HCT116 (cell line): Measurements from ENCODE around the gene LIMS2. TPM values are rescaled to one million over a fixed set of nuclear protein-coding genes. Genes with fewer than 3 reads are reported as not detected.

Experiments
- ATAC-seq: fragments of 200-7000 bp; cut with Tn5 transposase; 2 replicates; pipeline ENCODE4 v1.9.1; 2020; ENCODE audit warnings: mild to moderate bottlenecking, moderate library complexity
- BruUV-seq: library from RNA; stranded (reverse); fragments of 400-500 nt; replicated peaks from 2 replicates; lab custom pipeline; 2021; lab: Mats Ljungman, UMichigan
- CTCF ChIA-PET: fragments of 300-600 bp; sonication (Branson Sonifier 250); formaldehyde crosslinking; loops from one replicate; lab custom pipeline; 2021; ENCODE audit warnings: antibody characterized with exemption; lab: Charles Lee
- POLR2A ChIA-PET: fragments of 300-600, 350-600 bp; sonication (Branson Sonifier 250); formaldehyde crosslinking; loops from one replicate; lab custom pipeline; 2021; ENCODE audit warnings: antibody characterized with exemption; lab: Charles Lee
- RAD21 ChIA-PET, 2 experiments: fragments of 300-600 bp; sonication (Branson Sonifier 250); formaldehyde crosslinking; loops; one replicate each; lab custom pipeline; 2023; ENCODE audit warnings: low total read pairs in 2 of 2; ENCODE audit not compliant: uncharacterized antibody in 2 of 2, unreplicated experiment in 2 of 2, low non-redundant PET in 1 of 2; lab: Charles Lee
- DNase-seq: peaks from one replicate; pipeline ENCODE4 v3.0.0-alpha.2; 2010; ENCODE audit warnings: low read depth, low spot score
- H2AFZ ChIP-seq: fragments of 200-600 bp; shearing (Covaris generic), sonication (generic); 2 replicates; pipeline ENCODE4 v1.6.1; 2017; ENCODE audit warnings: low read depth, mixed run types, mixed read lengths, antibody characterized with exemption, low read length; ENCODE audit not compliant: poor library complexity, severe bottlenecking
- H3K27ac ChIP-seq: 2 replicates; pipeline ENCODE4 v1.5.1; 2012; ENCODE audit warnings: low read depth, low read length
- H3K27me3 ChIP-seq: fragments of 200-600 bp; sonication (generic); 2 replicates; pipeline ENCODE4 v1.6.1; 2016; ENCODE audit warnings: mixed run types, low read length, mixed read lengths; ENCODE audit not compliant: insufficient read depth
- H3K36me3 ChIP-seq, 2 experiments: fragments of 200-500 bp in 1 of 2; fragments of 200-600 bp in 1 of 2; sonication (Bioruptor generic) in 1 of 2; sonication (generic) in 1 of 2; 2 replicates each; pipeline versions ENCODE4 v1.5.1 to v1.6.1; 2014 to 2016; ENCODE audit warnings: low read length in 2 of 2, inconsistent platforms in 1 of 2, mixed read lengths in 1 of 2, mixed run types in 1 of 2; ENCODE audit not compliant: insufficient read depth in 2 of 2, control insufficient read depth in 1 of 2
- H3K4me1 ChIP-seq, 2 experiments: fragments of 200-600 bp in 1 of 2; sonication (generic) in 1 of 2; 2 replicates each; pipeline versions ENCODE4 v1.5.1 to v1.6.1; 2012 to 2017; ENCODE audit warnings: low read length in 2 of 2, inconsistent platforms in 1 of 2, mild to moderate bottlenecking in 1 of 2, mixed read lengths in 1 of 2, mixed run types in 1 of 2, moderate library complexity in 1 of 2; ENCODE audit not compliant: insufficient read depth in 2 of 2, control insufficient read depth in 1 of 2
- H3K4me2 ChIP-seq: fragments of 200-600 bp; sonication (generic); 2 replicates; pipeline ENCODE4 v1.6.1; 2017; ENCODE audit warnings: mixed run types, low read length, mixed read lengths
- H3K4me3 ChIP-seq, 2 experiments: fragments of 200-600 bp in 1 of 2; sonication (generic) in 1 of 2; replicated peaks in 1 of 2; 2 replicates each; pipeline ENCODE4 v1.5.1; 2011 to 2016; ENCODE audit warnings: low read length in 2 of 2, control low read depth in 1 of 2, low read depth in 1 of 2, mild to moderate bottlenecking in 1 of 2, mixed read lengths in 1 of 2, mixed run types in 1 of 2
- H3K79me2 ChIP-seq: fragments of 200-600 bp; sonication (generic); 2 replicates; pipeline ENCODE4 v1.6.1; 2017; ENCODE audit warnings: mild to moderate bottlenecking, mixed run types, low read length, moderate library complexity, mixed read lengths; ENCODE audit not compliant: insufficient read depth
- H3K9ac ChIP-seq: fragments of 200-600 bp; sonication (generic); 2 replicates; pipeline ENCODE4 v1.6.1; 2016; ENCODE audit warnings: low read length, mixed read lengths
- H3K9me2 ChIP-seq: fragments of 200-600 bp; sonication (generic), shearing (Covaris generic); 2 replicates; pipeline ENCODE4 v1.6.1; 2017; ENCODE audit warnings: mixed run types, mild to moderate bottlenecking, moderate library complexity; ENCODE audit not compliant: insufficient read depth
- H3K9me3 ChIP-seq, 2 experiments: fragments of 200-500 bp in 1 of 2; fragments of 200-600 bp in 1 of 2; sonication (Bioruptor generic) in 1 of 2; sonication (generic) in 1 of 2; 2 replicates each; pipeline ENCODE4 v1.6.1; 2014 to 2017; ENCODE audit warnings: low read length in 2 of 2, mixed read lengths in 2 of 2, inconsistent platforms in 1 of 2, low read depth in 1 of 2, mild to moderate bottlenecking in 1 of 2, mixed run types in 1 of 2, moderate library complexity in 1 of 2; ENCODE audit not compliant: control insufficient read depth in 1 of 2, insufficient read depth in 1 of 2
- H4K20me1 ChIP-seq: fragments of 200-600 bp; sonication (generic), shearing (Covaris generic); 2 replicates; pipeline ENCODE4 v1.6.1; 2017; ENCODE audit warnings: mixed run types, mild to moderate bottlenecking, moderate library complexity; ENCODE audit not compliant: insufficient read depth
- CBX3 ChIP-seq: IDR thresholded peaks from 2 replicates; pipeline ENCODE4 v1.6.1; 2012; ENCODE audit warnings: low read depth
- CEBPB ChIP-seq: IDR thresholded peaks from 2 replicates; pipeline ENCODE4 v1.6.1; 2012; ENCODE audit warnings: low read depth
- EGR1 ChIP-seq: IDR thresholded peaks from 2 replicates; pipeline ENCODE4 v1.6.1; 2012; ENCODE audit warnings: low read depth
- ELF1 ChIP-seq: IDR thresholded peaks from 2 replicates; pipeline ENCODE4 v1.6.1; 2012; ENCODE audit warnings: low read depth, borderline replicate concordance
- EZH2 ChIP-seq: fragments of 200-600 bp; sonication (generic); IDR thresholded peaks from 2 replicates; pipeline ENCODE4 v1.6.1; 2017; ENCODE audit warnings: antibody characterized with exemption, mixed run types
- EZH2phosphoT487 ChIP-seq: fragments of 200-600 bp; IDR thresholded peaks from 2 replicates; pipeline ENCODE4 v1.6.1; 2018; ENCODE audit warnings: antibody characterized with exemption, borderline replicate concordance
- JUND ChIP-seq: IDR thresholded peaks from 2 replicates; pipeline ENCODE4 v1.6.1; 2012
- POLR2A ChIP-seq: IDR thresholded peaks from 2 replicates; pipeline ENCODE4 v1.7.0; 2011; ENCODE audit warnings: borderline replicate concordance; ENCODE audit not compliant: insufficient read depth, insufficient read length; ENCODE audit errors: extremely low read depth
- RAD21 ChIP-seq: IDR thresholded peaks from 2 replicates; pipeline ENCODE4 v1.6.1; 2012; ENCODE audit warnings: low read depth, mild to moderate bottlenecking
- SRF ChIP-seq: IDR thresholded peaks from 2 replicates; pipeline ENCODE4 v1.6.1; 2012; ENCODE audit warnings: low read depth
- YY1 ChIP-seq: IDR thresholded peaks from 2 replicates; pipeline ENCODE4 v1.6.1; 2011; ENCODE audit warnings: low read length, low read depth, moderate library complexity, mild to moderate bottlenecking; ENCODE audit not compliant: insufficient replicate concordance; ENCODE audit errors: extremely low read depth
- ZFX ChIP-seq: fragments of 450-650 bp; IDR thresholded peaks from 2 replicates; pipeline ENCODE4 v1.6.1; 2017
- ZNF274 ChIP-seq: fragments of 200-500 bp; sonication (Bioruptor generic); IDR thresholded peaks from 2 replicates; pipeline ENCODE4 v1.6.1; 2014; ENCODE audit warnings: mild to moderate bottlenecking, low read depth, low read length, inconsistent platforms
- intact Hi-C: fragments of 100-400 bp; cut with micrococcal nuclease; formaldehyde crosslinking; loops from 2 replicates; pipeline ENCODE4 v1.10.0; 2022
- total RNA-seq: library from RNA; stranded (reverse); gene quantifications from one replicate; pipeline ENCODE4 v1.2.1, GENCODE V29; 2021; ENCODE audit not compliant: unreplicated experiment
- TF ChIP-seq, protein P1 (sequence below), 3 experiments: fragments of 200-600 bp in 1 of 3; sonication (generic) in 1 of 3; IDR thresholded peaks in 2 of 3; conservative IDR thresholded peaks in 1 of 3; 2 replicates each; pipeline ENCODE4 v1.5.1; 2012 to 2017; ENCODE audit warnings: low read depth in 2 of 3, low read length in 2 of 3, antibody characterized with exemption in 1 of 3, borderline replicate concordance in 1 of 3, control low read depth in 1 of 3, mild to moderate bottlenecking in 1 of 3, mixed read lengths in 1 of 3, mixed run types in 1 of 3, moderate library complexity in 1 of 3; ENCODE audit not compliant: insufficient read depth in 1 of 3
- TF ChIP-seq, protein P2 (sequence below): IDR thresholded peaks from 2 replicates; pipeline ENCODE4 v1.6.1; 2011; ENCODE audit warnings: mild to moderate bottlenecking, low read length, moderate library complexity; ENCODE audit not compliant: insufficient replicate concordance; ENCODE audit errors: extremely low read depth
- TF ChIP-seq, protein P3 (sequence below): IDR thresholded peaks from 2 replicates; pipeline ENCODE4 v1.6.1; 2012
- TF ChIP-seq, protein P4 (sequence below): IDR thresholded peaks from 2 replicates; pipeline ENCODE4 v1.6.1; 2012

The LIMS2 gene
- total RNA-seq, 1 experiment from 2014 or later, result 3.7 TPM

DNA sequence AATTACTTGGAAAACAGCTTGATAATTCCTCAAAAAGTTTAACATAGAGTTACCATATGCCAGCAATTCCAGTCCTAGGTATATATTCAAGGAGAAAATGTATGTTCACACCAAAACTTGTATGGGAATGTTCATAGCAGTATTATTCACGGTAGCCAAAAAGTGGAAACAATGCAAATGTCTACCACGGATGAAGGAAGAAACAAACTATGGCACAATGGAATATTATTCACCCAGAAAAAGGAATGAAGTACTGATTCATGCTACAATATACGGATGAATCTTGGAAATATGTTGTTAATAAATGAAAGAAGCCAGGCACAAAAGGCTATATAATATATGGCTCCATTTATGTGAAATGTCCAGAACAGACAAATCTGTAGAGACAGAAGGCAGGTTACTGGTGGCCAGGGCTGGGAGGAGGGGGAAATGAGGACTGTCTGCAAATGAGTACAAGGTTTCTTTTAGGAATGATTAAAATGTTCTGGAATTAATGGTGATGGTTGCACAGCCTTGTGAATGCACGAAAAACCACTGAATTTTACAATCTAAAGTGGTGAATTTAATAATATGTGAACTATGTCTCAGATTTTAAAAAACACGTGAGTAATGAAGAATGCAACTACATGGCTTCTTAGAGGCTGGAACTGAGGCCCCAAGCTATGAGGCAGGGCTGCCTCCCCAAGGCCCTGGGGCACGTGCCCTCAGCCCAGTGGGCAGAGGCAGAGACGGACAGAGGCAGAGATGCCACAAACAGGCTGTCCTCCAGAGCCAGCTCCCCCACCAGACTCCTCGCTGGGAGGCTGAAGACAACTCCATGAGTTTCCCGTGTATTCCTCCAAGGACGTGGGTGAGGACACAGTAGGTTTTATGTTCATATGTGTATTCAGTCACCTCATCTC, 5.0 kb downstream of the LIMS2 start:
- H3K9me2 ChIP-seq, result no peaks in the 10 kb centered on the region
- H3K4me1 ChIP-seq, result peaks cover 0 to 7% of the 10 kb centered on the region in 2 experiments; a peak in 1 of 4 replicates
- no peak for DNase-seq
- no peak for ATAC-seq
- RAD21 ChIA-PET, result no interaction called here
- no peaks in the 10 kb centered on the region for H3K9me3 ChIP-seq
- TF ChIP-seq RAD21 (no peak), ELF1 (no peak), ZFX (no peak), CEBPB (no peak), POLR2A (no peak), SRF (no peak), ZNF274 (no peak), JUND (no peak), EZH2 (no peak), EGR1 (no peak), YY1 (no peak), CBX3 (no peak), EZH2phosphoT487 (no peak)
- TF ChIP-seq, protein P1, sequence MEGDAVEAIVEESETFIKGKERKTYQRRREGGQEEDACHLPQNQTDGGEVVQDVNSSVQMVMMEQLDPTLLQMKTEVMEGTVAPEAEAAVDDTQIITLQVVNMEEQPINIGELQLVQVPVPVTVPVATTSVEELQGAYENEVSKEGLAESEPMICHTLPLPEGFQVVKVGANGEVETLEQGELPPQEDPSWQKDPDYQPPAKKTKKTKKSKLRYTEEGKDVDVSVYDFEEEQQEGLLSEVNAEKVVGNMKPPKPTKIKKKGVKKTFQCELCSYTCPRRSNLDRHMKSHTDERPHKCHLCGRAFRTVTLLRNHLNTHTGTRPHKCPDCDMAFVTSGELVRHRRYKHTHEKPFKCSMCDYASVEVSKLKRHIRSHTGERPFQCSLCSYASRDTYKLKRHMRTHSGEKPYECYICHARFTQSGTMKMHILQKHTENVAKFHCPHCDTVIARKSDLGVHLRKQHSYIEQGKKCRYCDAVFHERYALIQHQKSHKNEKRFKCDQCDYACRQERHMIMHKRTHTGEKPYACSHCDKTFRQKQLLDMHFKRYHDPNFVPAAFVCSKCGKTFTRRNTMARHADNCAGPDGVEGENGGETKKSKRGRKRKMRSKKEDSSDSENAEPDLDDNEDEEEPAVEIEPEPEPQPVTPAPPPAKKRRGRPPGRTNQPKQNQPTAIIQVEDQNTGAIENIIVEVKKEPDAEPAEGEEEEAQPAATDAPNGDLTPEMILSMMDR (IDR thresholded peaks at IDR 0.05 in 2 of 3, conservative IDR thresholded peaks at IDR 0.05 in 1 of 3; ENCODE audit: borderline replicate concordance in 1 of 3, insufficient read depth in 1 of 3, low read depth in 2 of 3, low read length in 2 of 3), result no peak
- TF ChIP-seq, protein P2, sequence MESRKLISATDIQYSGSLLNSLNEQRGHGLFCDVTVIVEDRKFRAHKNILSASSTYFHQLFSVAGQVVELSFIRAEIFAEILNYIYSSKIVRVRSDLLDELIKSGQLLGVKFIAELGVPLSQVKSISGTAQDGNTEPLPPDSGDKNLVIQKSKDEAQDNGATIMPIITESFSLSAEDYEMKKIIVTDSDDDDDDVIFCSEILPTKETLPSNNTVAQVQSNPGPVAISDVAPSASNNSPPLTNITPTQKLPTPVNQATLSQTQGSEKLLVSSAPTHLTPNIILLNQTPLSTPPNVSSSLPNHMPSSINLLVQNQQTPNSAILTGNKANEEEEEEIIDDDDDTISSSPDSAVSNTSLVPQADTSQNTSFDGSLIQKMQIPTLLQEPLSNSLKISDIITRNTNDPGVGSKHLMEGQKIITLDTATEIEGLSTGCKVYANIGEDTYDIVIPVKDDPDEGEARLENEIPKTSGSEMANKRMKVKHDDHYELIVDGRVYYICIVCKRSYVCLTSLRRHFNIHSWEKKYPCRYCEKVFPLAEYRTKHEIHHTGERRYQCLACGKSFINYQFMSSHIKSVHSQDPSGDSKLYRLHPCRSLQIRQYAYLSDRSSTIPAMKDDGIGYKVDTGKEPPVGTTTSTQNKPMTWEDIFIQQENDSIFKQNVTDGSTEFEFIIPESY, result no peak
- TF ChIP-seq, protein P3, sequence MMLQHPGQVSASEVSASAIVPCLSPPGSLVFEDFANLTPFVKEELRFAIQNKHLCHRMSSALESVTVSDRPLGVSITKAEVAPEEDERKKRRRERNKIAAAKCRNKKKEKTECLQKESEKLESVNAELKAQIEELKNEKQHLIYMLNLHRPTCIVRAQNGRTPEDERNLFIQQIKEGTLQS, result no peak
- TF ChIP-seq, protein P4, sequence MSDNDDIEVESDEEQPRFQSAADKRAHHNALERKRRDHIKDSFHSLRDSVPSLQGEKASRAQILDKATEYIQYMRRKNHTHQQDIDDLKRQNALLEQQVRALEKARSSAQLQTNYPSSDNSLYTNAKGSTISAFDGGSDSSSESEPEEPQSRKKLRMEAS, result no peak
- no peak overlapping the region for H3K4me2 ChIP-seq
- no peak overlapping the region for H3K9ac ChIP-seq
- intact Hi-C loops, result loop anchor here (10.0 kb wide), 1 partner anchor 476 kb away; no protein-coding TSS in a partner anchor
- POLR2A ChIA-PET, result no interaction called here
- H3K4me3 ChIP-seq, result no peak overlapping the region
- H3K79me2 ChIP-seq, result no peaks in the 10 kb centered on the region
- no peaks in the 10 kb centered on the region for H3K36me3 ChIP-seq
- H4K20me1 ChIP-seq, result no peaks in the 10 kb centered on the region
- CTCF ChIA-PET, result no interaction called here
- no peak overlapping the region for H3K27ac ChIP-seq
- H3K27me3 ChIP-seq, result no peaks in the 10 kb centered on the region
- no TSS peak for BruUV-seq
- no peak overlapping the region for H2AFZ ChIP-seq
